H1 (cell line): Measurements from ENCODE around the gene COL12A1. TPM values are rescaled to one million over a fixed set of nuclear protein-coding genes. Genes with fewer than 3 reads are reported as not detected.

Experiments
- CTCF ChIA-PET: fragments of 300-600 bp; sonication (Branson Sonifier 250); formaldehyde crosslinking; loops from one replicate; lab custom pipeline; 2021; ENCODE audit not compliant: partially characterized antibody; lab: Charles Lee
- POLR2A ChIA-PET: fragments of 300-600 bp; sonication (Branson Sonifier 250); formaldehyde crosslinking; loops from one replicate; lab custom pipeline; 2021; ENCODE audit warnings: inconsistent platforms; ENCODE audit not compliant: partially characterized antibody; lab: Charles Lee
- DNase-seq, 2 experiments: peaks; one replicate each; pipeline versions ENCODE4 v3.0.0 to v3.0.0-alpha.2; 2010 to 2022; ENCODE audit warnings: low spot score in 2 of 2, low read depth in 1 of 2, mixed read lengths in 1 of 2
- FAIRE-seq: peaks from 2 replicates; lab custom pipeline; 2011; peaks lifted over from hg19 to GRCh38; lab: Jason Lieb, UNC
- H2AFZ ChIP-seq: 2 replicates; pipeline ENCODE4 v1.8.1; 2012; ENCODE audit warnings: low read length, inconsistent platforms
- H2AK5ac ChIP-seq: 2 replicates; pipeline ENCODE4 v1.6.1; 2013; ENCODE audit warnings: low read depth, low read length
- H2BK120ac ChIP-seq: replicated peaks from 2 replicates; pipeline ENCODE3; 2013; ENCODE audit warnings: low read depth, low read length, inconsistent platforms
- H2BK12ac ChIP-seq: 2 replicates; pipeline ENCODE4 v1.6.1; 2013; ENCODE audit warnings: low read depth, low read length
- H2BK15ac ChIP-seq: 2 replicates; pipeline ENCODE4 v1.6.1; 2013; ENCODE audit warnings: low read length
- H2BK20ac ChIP-seq: 2 replicates; pipeline ENCODE4 v1.6.1; 2013; ENCODE audit warnings: low read length
- H2BK5ac ChIP-seq: 2 replicates; pipeline ENCODE4 v1.6.1; 2013; ENCODE audit warnings: low read depth, low read length
- H3K14ac ChIP-seq: 2 replicates; pipeline ENCODE4 v1.6.1; 2013; ENCODE audit warnings: inconsistent platforms; ENCODE audit not compliant: insufficient read length
- H3K18ac ChIP-seq: 2 replicates; pipeline ENCODE4 v1.6.1; 2013; ENCODE audit warnings: low read length; ENCODE audit errors: extremely low read depth
- H3K23ac ChIP-seq: 2 replicates; pipeline ENCODE4 v1.6.1; 2013; ENCODE audit warnings: inconsistent platforms; ENCODE audit not compliant: insufficient read length
- H3K23me2 ChIP-seq: 2 replicates; pipeline ENCODE4 v1.6.1; 2013; ENCODE audit warnings: low read depth, low read length
- H3K27ac ChIP-seq: 2 replicates; pipeline ENCODE4 v1.6.1; 2011; ENCODE audit warnings: low read depth, low read length, inconsistent platforms
- H3K27me3 ChIP-seq, 4 experiments: replicated peaks in 1 of 4; 1 replicate in 1 of 4; 2 replicates in 3 of 4; pipeline versions ENCODE4 v1.6.1 to v1.8.1; 2011 to 2013; ENCODE audit warnings: low read length in 3 of 4, mild to moderate bottlenecking in 3 of 4, inconsistent platforms in 2 of 4, mixed read lengths in 2 of 4, moderate library complexity in 1 of 4; ENCODE audit not compliant: control insufficient read depth in 3 of 4, insufficient read depth in 3 of 4; ENCODE audit errors: extremely low read depth in 1 of 4
- H3K36me3 ChIP-seq, 4 experiments: 2 replicates each; pipeline versions ENCODE4 v1.6.1 to v1.8.1; 2011 to 2013; ENCODE audit warnings: mild to moderate bottlenecking in 4 of 4, low read length in 3 of 4, moderate library complexity in 2 of 4, control low read depth in 1 of 4, inconsistent platforms in 1 of 4; ENCODE audit not compliant: insufficient read depth in 4 of 4, control insufficient read depth in 2 of 4
- H3K4ac ChIP-seq: replicated peaks from 2 replicates; pipeline ENCODE3; 2013; ENCODE audit warnings: low read length, low read depth, mixed read lengths, inconsistent platforms; ENCODE audit not compliant: insufficient read length
- H3K4me1 ChIP-seq, 4 experiments: replicated peaks in 1 of 4; 1 replicate in 1 of 4; 2 replicates in 3 of 4; pipeline versions ENCODE4 v1.6.1 to v1.8.1; 2011 to 2013; ENCODE audit warnings: low read length in 3 of 4, inconsistent platforms in 2 of 4, mixed read lengths in 1 of 4; ENCODE audit not compliant: insufficient read depth in 4 of 4, control insufficient read depth in 3 of 4
- H3K4me2 ChIP-seq, 2 experiments: 2 replicates each; pipeline versions ENCODE4 v1.6.1 to v1.8.1; 2011 to 2013; ENCODE audit warnings: low read depth in 2 of 2, low read length in 2 of 2, control low read depth in 1 of 2, inconsistent platforms in 1 of 2, mild to moderate bottlenecking in 1 of 2; ENCODE audit not compliant: insufficient read depth in 1 of 2
- H3K4me3 ChIP-seq, 4 experiments: fragments of 200-600, 300-600 bp in 1 of 4; sonication (generic), shearing (Covaris generic), sonication (Bioruptor Twin) in 1 of 4; 2 replicates each; pipeline versions ENCODE4 v1.5.1 to v1.8.1; 2011 to 2016; ENCODE audit warnings: low read length in 4 of 4, low read depth in 3 of 4, control low read depth in 2 of 4, inconsistent platforms in 2 of 4, mild to moderate bottlenecking in 2 of 4, mixed read lengths in 1 of 4, moderate library complexity in 1 of 4; ENCODE audit not compliant: insufficient read depth in 2 of 4; ENCODE audit errors: extremely low read depth in 1 of 4
- H3K56ac ChIP-seq: replicated peaks from 2 replicates; pipeline ENCODE3; 2013; ENCODE audit warnings: low read depth, mild to moderate bottlenecking, mixed read lengths, low read length, inconsistent platforms; ENCODE audit not compliant: insufficient read length
- H3K79me1 ChIP-seq: 2 replicates; pipeline ENCODE4 v1.6.1; 2013; ENCODE audit warnings: low read depth, low read length, control low read depth
- H3K79me2 ChIP-seq, 2 experiments: 2 replicates each; pipeline versions ENCODE4 v1.6.1 to v1.8.1; 2012 to 2013; ENCODE audit warnings: low read length in 2 of 2, mild to moderate bottlenecking in 2 of 2, inconsistent platforms in 1 of 2; ENCODE audit not compliant: insufficient read depth in 2 of 2, control insufficient read depth in 1 of 2
- H3K9ac ChIP-seq, 4 experiments: replicated peaks in 1 of 4; 1 replicate in 1 of 4; 2 replicates in 3 of 4; pipeline versions ENCODE4 v1.6.1 to v1.8.1; 2011 to 2013; ENCODE audit warnings: low read depth in 3 of 4, low read length in 3 of 4, control low read depth in 2 of 4, mild to moderate bottlenecking in 2 of 4, moderate library complexity in 2 of 4, inconsistent platforms in 1 of 4; ENCODE audit errors: extremely low read depth in 1 of 4
- H3K9me3 ChIP-seq, 2 experiments: 2 replicates each; pipeline versions ENCODE4 v1.6.1 to v1.8.1; 2012 to 2013; ENCODE audit warnings: mild to moderate bottlenecking in 2 of 2, moderate library complexity in 2 of 2, control low read depth in 1 of 2, inconsistent platforms in 1 of 2, low read depth in 1 of 2, low read length in 1 of 2, mixed read lengths in 1 of 2; ENCODE audit not compliant: insufficient read depth in 2 of 2
- H4K20me1 ChIP-seq, 2 experiments: replicated peaks in 1 of 2; 2 replicates each; pipeline versions ENCODE3 to v1.8.1; 2011 to 2013; ENCODE audit warnings: inconsistent platforms in 2 of 2, low read length in 2 of 2, mild to moderate bottlenecking in 1 of 2; ENCODE audit not compliant: insufficient read depth in 2 of 2, control insufficient read depth in 1 of 2
- H4K5ac ChIP-seq: 2 replicates; pipeline ENCODE4 v1.6.1; 2013; ENCODE audit warnings: low read length, low read depth, mixed read lengths, inconsistent platforms; ENCODE audit not compliant: insufficient read length
- H4K8ac ChIP-seq: 2 replicates; pipeline ENCODE4 v1.8.0; 2013; ENCODE audit warnings: mild to moderate bottlenecking, moderate library complexity, low read length, inconsistent platforms; ENCODE audit not compliant: insufficient read depth; ENCODE audit errors: extremely low read depth
- H4K91ac ChIP-seq: replicated peaks from 2 replicates; pipeline ENCODE3; 2013; ENCODE audit warnings: low read length, mixed read lengths, inconsistent platforms; ENCODE audit not compliant: insufficient read length
- BCL11A ChIP-seq, 2 experiments: IDR thresholded peaks; one replicate each; pipeline ENCODE4 v1.6.1; 2011; ENCODE audit warnings: low read depth in 2 of 2, low read length in 2 of 2, mild to moderate bottlenecking in 2 of 2
- BRCA1 ChIP-seq: IDR thresholded peaks from 2 replicates; pipeline ENCODE4 v1.6.1; 2012; ENCODE audit warnings: low read depth, low read length, improper control_type of control experiment
- CBX8 ChIP-seq: fragments of 300-800, 300-1000 bp; sonication (generic); IDR thresholded peaks from 2 replicates; pipeline ENCODE4 v1.7.1; 2016; ENCODE audit warnings: low read depth, low read length, borderline replicate concordance
- CREB1 ChIP-seq: IDR thresholded peaks from 2 replicates; pipeline ENCODE4 v1.6.1; 2012; ENCODE audit warnings: inconsistent platforms
- E2F6 ChIP-seq: IDR thresholded peaks from 2 replicates; pipeline ENCODE4 v1.6.1; 2012; ENCODE audit warnings: inconsistent platforms
- EGR1 ChIP-seq: IDR thresholded peaks from 2 replicates; pipeline ENCODE4 v1.6.1; 2011; ENCODE audit warnings: low read depth, low read length, borderline replicate concordance
- KDM5A ChIP-seq: fragments of 200-600 bp; IDR thresholded peaks from 2 replicates; pipeline ENCODE4 v1.7.1; 2012; ENCODE audit warnings: mild to moderate bottlenecking, low read length, inconsistent platforms, mixed read lengths
- PHF8 ChIP-seq: fragments of 200-600 bp; sonication (generic); conservative IDR thresholded peaks from 2 replicates; pipeline ENCODE4 v1.7.1; 2012; ENCODE audit warnings: low read depth, mild to moderate bottlenecking, inconsistent platforms, low read length, moderate library complexity
- SAP30 ChIP-seq: fragments of 300-600 bp; sonication (generic); IDR thresholded peaks from 2 replicates; pipeline ENCODE4 v1.7.1; 2012; ENCODE audit warnings: low read length, moderate library complexity, mild to moderate bottlenecking, inconsistent platforms; ENCODE audit not compliant: insufficient read depth, insufficient replicate concordance
- SIRT6 ChIP-seq: IDR thresholded peaks from one replicate; pipeline ENCODE4 v1.7.1; 2012; ENCODE audit warnings: low read length, inconsistent platforms
- TEAD4 ChIP-seq: IDR thresholded peaks from 2 replicates; pipeline ENCODE4 v1.6.1; 2012; ENCODE audit warnings: low read depth, low read length, inconsistent platforms, mixed read lengths
- polyA plus RNA-seq, 7 experiments: library from polyadenylated mRNA; depleted of rRNA in 3 of 7; stranded (reverse) in 5 of 7; unstranded in 2 of 7; fragments of >200 nt in 5 of 7; fragments of 200-250 nt in 2 of 7; gene quantifications; 1 replicate in 5 of 7; 2 replicates in 1 of 7; 4 replicates in 1 of 7; pipeline versions ENCODE4 v1.2.1 to v1.2.3, GENCODE V29; 2011 to 2013; ENCODE audit warnings: missing spikeins in 2 of 7, mixed read lengths in 2 of 7
- total RNA-seq: library from RNA; stranded (reverse); fragmentation: NEBNext Ultra II Directional; extraction: Animal tissue kit (Norgen Biotek cat#: 25700); gene quantifications from 2 replicates; pipeline ENCODE4 v1.2.1, GENCODE V29; 2021
- TF ChIP-seq, protein P1 (sequence below), 3 experiments: IDR thresholded peaks; 1 replicate in 2 of 3; 2 replicates in 1 of 3; pipeline versions ENCODE4 v1.5.1 to v1.6.1; 2011; ENCODE audit warnings: low read length in 3 of 3, mild to moderate bottlenecking in 3 of 3, inconsistent platforms in 2 of 3, low read depth in 1 of 3, moderate library complexity in 1 of 3; ENCODE audit not compliant: insufficient read depth in 1 of 3; ENCODE audit errors: control extremely low read depth in 1 of 3

The COL12A1 gene
- total and polyA plus RNA-seq, 2 of the 8 experiments (the other 6 are each of a cell fraction or from before 2014, with no cell fraction given), result 1.4 to 4.7 TPM

DNA sequence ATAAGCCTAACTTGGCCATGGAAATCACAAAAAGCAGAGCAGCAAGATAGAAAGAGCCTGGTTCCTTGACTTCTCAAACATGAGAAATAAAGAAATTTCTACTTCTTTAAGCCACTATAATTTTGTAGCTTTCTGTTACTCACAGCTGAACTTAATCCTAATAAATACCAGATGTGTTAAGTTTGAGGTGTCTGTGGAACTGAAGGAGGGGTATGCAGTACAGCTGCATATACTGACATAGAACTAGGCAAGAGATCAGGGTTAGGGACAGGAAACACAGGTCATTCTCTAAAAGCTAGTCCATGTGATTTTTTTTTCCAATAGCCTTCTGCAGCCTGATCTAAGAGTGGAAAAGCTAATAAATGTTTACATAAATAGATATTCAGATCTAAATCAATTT is 123.9 kb downstream of the COL12A1 start:
- Histone ChIP-seq H2BK20ac (no peak overlapping the region), H3K18ac (no peak overlapping the region), H3K56ac (no peak overlapping the region), H3K4me2 (no peak overlapping the region), H3K9ac (no peak overlapping the region), H3K4me1 (peaks cover 0 to 12% (median 2%) of the 10 kb centered on the region in 4 experiments; a peak in 3 of 7 replicates), H2BK5ac (no peak overlapping the region), H3K79me2 (no peaks in the 10 kb centered on the region), H2BK120ac (no peak overlapping the region), H4K20me1 (no peaks in the 10 kb centered on the region), H4K91ac (no peak overlapping the region), H3K36me3 (no peaks in the 10 kb centered on the region), H2BK15ac (no peak overlapping the region), H3K23me2 (peaks cover 6% of the 10 kb centered on the region), H3K27me3 (peaks cover 0 to 3% (median under 1%) of the 10 kb centered on the region in 4 experiments; a peak in 6 of 7 replicates), H3K27ac (no peak overlapping the region), H2AK5ac (no peak overlapping the region), H3K4me3 (no peak overlapping the region), H3K9me3 (no peaks in the 10 kb centered on the region), H2BK12ac (no peak overlapping the region), H3K4ac (no peak overlapping the region), H4K5ac (no peak overlapping the region), H3K23ac (no peak overlapping the region), H4K8ac (no peak overlapping the region), H2AFZ (no peak overlapping the region), H3K79me1 (no peaks in the 10 kb centered on the region), H3K14ac (no peak overlapping the region)
- DNase-seq, result no peak
- FAIRE-seq, result no peak
- ChIA-PET CTCF (interaction anchor here (0.7 to 2.4 kb wide), 5 partner anchors 9 to 127 kb away, joined by 3 to 10 read pairs (median 4); no protein-coding TSS in a partner anchor), POLR2A (no interaction called here)
- TF ChIP-seq CBX8 (no peak), TEAD4 (no peak), BCL11A (IDR thresholded peaks at IDR 0.05; ENCODE audit: low read depth in 2 of 2, low read length in 2 of 2) (no peak), E2F6 (no peak), KDM5A (no peak), EGR1 (no peak), BRCA1 (no peak), PHF8 (no peak), SIRT6 (no peak), SAP30 (no peak), CREB1 (no peak)
- TF ChIP-seq, protein P1, sequence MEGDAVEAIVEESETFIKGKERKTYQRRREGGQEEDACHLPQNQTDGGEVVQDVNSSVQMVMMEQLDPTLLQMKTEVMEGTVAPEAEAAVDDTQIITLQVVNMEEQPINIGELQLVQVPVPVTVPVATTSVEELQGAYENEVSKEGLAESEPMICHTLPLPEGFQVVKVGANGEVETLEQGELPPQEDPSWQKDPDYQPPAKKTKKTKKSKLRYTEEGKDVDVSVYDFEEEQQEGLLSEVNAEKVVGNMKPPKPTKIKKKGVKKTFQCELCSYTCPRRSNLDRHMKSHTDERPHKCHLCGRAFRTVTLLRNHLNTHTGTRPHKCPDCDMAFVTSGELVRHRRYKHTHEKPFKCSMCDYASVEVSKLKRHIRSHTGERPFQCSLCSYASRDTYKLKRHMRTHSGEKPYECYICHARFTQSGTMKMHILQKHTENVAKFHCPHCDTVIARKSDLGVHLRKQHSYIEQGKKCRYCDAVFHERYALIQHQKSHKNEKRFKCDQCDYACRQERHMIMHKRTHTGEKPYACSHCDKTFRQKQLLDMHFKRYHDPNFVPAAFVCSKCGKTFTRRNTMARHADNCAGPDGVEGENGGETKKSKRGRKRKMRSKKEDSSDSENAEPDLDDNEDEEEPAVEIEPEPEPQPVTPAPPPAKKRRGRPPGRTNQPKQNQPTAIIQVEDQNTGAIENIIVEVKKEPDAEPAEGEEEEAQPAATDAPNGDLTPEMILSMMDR (IDR thresholded peaks at IDR 0.05; ENCODE audit: control extremely low read depth in 1 of 3, insufficient read depth in 1 of 3, low read depth in 1 of 3, low read length in 3 of 3), result no peak
